Activated effector memory CD4-positive, alpha-beta T cell treated with anti-CD3 and anti-CD28 coated beads, Interleukin-2, amount 50 U/mL, for 16 hours (primary cell): ENCODE measurements around the gene MYL10.
A peak's percentile ranks its signal among the peaks of the same experiment; 100 is the strongest.
"Not testable (repeated sequence)": the region's sequence is repeated elsewhere in the genome, so short reads cannot be mapped to it uniquely, and the experiment has no call there.

Source experiments
- DNase-seq: peaks from one replicate; pipeline ENCODE4 v3.0.0-alpha.2; 2020

MYL10 gene

DNA sequence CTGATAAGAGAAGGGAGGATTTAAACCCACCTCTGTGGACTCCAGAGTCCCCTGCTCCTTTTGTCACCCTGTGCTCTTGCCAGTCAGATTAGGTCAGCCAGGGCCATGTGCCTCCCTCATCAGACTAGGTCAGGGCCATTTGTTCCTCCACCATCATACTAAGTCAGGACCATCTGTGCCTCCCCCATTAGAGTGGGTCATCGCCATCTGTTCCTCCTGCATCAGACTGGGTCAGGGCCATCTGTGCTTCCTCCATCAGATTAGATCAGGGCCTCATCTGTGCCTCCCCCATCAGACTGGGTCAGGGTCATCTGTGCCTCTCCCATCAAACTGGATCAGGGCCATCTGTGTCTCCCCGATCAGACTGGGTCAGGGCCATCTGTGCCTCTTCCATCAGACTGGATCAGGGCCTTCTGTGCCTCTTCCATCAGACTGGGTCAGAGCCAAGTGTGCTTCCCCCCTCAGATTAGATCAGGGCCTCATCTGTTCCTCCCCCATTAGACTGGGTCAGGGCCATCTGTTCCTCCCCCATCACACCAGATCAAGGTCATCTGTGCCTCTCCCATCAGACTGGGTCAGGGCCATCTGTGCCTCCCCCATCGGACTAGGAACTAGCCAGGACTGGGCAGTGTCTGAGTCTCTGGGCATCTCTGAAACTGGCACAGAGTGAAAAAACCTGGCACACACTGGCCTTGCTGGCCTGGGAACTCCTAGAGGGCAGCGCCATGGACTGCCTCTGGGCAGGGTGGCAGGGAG is 11.5 kb downstream of the MYL10 start:
- DNase-seq = no peak

DNA sequence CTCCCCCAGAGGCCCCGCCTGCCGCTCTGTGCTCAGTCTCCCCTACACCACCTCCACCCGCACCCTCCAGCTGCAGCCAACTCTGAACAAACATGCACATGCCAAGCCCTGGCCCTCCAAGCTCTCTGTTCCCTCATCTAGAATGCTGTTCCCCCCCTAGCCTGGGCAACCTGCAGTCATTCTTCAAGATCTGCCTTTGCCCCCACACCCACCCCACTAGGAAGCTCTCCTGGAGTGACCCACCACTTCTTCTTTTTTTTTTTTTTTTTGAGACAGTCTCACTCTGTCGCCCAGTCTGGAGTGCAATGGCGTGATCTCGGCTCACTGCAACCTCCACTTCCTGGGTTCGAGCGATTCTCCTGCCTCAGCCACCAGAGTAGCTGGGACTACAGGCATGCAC is 13.7 kb downstream of the MYL10 start:
- DNase-seq = no peak

DNA sequence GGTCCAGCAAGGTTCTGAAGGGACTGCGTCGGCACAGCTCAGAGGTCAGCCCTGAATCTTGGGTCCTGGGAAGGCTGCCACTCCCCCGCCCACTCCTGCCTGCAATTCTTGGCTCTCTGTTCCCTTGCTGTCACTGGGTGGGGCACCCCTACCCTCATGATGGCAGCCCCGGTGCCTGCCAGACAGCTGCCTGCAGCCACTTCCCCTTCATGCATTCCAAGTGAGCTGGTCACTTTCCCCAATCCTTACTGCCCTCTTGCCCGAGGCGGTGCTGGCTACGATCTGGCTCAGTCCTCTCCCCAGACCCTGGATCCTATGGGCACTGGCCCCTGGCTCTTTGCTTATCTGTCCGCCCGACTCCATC is 14.2 kb downstream of the MYL10 start:
- no peak for DNase-seq

DNA sequence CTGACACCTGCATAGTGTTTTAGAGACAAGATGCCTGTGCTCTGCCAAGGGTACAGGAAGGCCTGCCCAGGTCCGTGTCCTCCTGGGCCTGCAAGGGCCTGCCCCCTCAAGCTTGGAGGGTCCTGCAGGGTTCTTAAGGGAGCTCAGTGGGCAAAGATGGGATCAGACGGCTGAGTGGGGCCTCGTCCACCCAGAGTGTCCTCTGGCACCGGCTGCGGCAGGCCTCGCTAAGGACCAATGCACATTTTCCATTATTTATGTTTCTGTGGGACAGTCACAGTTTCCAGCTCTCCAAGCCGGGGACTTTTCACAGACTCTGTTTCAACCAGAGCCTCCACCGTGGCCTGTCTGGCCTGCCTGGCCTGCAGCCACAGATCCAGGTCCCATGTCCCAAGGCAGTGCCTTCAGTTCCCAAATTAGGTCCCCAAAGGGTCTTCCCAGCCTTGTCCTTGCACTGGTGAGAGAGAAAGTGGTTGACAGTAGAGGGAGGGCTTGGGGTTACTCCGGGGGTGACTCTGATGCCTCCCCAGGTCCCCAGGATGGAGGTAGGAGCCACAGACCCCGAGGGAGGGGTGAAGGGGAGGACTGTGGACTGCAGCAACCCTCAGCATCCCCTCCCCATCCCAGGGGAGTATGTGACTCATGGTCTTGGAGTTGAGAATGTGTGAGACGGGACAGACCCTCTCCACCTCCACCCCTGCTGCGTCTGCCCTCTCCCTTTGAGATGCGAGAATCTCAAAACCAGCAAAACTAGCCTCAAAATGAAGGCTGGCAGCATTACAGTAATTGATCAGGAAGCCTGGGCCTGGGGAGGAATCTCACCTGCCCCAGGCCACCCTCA is 14.8 kb downstream of the MYL10 start:
- DNase-seq = no peak

GRCh38 chr7:101612885-101613515 is 16.1 kb downstream of the MYL10 start:
- no peak for DNase-seq

DNA sequence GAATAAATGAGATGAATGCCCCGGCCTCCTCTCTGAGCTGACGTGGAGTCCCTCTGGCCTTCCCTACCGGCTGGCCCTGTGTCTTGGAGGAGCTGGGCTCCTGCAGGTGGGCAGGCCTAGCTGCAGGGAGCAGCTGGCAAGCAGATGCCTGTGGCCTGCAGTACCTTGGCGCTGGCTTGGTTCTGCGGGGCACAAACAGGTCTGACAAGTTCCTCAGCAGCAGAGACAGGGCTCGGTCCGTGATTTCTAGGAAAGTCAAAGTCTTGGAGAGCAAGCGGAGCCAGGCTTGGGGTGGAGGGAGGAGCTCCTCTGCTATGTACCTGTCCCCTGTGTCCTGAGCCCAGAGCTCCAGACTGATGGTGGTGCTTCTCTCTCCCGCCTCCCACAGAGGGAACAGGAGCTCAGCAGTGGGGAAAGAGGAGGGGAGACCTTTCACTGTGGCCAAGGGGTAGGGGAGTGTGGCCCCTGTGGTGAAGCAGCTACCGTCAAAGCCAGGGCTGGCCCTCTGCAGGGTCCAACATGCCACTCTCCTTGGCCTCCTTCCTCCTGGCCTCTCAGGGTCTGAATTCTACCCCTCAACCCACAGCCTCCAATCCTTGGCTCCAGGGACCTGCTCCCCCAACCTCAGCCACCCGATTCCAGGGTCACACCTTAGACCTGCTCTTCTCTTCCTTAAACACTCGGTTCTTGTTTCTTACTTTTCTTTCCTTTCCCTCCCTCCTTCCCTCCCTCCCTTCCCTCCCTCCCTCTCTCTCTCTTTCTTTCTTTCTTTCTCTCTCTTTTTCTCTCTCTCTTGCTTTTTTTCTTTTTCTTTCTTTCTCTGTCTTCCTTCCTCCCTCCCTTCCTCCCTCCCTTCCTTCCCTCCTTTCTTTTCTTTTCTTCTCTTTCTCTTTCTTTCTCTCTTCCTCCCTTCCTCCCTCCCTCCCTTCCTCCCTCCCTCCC is 20.1 kb downstream of the MYL10 start:
- DNase-seq = no peak

DNA sequence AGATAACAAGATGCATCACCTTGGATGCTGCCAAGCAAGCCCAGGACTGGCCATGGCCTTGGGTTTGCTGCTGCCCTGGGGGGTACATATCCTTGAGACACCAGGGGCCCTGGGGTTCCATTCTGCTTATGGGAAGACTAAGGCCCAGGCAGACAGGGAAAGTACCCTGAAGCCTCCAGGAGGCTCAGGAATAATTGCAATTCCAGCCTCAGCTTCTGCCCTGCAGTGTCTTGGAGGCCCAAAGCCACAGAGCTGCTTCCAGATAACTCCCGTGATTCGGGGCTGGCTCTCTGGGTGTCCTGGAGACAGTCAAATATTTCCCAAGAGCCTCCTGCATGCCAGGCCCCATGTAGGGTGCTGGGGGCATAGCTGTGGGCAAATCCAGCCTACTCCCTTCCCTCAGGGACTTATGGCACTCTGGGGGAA is 22.6 kb downstream of the MYL10 start:
- DNase-seq = no peak

DNA sequence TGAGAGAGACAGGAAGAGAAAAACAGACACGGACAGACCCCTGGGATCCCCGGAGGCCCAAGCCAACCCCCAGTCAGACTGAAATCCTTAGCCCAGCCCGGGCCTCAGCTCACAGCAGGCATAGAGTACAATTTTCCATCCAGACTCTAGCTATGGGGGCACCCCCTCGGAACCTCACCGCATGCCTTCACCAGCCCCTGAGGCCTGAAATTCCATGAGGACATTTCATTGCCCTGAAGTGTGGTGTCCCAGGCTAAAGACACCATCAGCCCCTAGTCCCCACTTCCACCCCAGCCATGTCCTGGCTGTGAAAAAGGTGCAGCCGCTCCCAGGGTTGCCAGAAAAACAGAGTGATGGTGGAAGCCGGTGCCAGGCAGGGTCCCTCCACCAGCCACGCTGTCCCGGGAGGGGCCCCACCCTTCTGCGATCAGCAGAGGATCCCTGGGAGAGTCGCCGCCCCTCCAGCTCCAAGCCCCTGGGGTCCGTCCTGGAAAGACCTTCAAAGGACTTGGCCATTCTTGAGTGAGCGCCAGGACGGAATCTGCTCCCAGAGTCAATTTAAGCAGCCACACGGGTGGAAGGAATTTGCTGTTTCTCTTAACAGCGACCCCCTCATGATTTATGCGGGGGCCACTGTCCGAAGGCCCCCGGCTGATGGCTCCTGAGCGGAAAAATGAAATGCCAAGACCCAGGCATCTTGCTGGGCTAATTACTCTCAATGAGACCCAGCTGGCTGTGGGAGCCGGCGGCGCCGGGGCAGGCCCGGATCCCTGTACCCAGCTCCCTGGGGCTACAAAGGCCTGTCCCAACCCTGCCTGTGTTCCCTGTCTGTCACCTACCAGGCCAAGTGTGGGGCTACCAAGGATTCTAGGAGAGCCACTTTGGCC is 23.2 kb downstream of the MYL10 start:
- DNase-seq = no peak

GRCh38 chr7:101604934-101605332 is 24.2 kb downstream of the MYL10 start:
- DNase-seq = not testable (repeated sequence)

DNA sequence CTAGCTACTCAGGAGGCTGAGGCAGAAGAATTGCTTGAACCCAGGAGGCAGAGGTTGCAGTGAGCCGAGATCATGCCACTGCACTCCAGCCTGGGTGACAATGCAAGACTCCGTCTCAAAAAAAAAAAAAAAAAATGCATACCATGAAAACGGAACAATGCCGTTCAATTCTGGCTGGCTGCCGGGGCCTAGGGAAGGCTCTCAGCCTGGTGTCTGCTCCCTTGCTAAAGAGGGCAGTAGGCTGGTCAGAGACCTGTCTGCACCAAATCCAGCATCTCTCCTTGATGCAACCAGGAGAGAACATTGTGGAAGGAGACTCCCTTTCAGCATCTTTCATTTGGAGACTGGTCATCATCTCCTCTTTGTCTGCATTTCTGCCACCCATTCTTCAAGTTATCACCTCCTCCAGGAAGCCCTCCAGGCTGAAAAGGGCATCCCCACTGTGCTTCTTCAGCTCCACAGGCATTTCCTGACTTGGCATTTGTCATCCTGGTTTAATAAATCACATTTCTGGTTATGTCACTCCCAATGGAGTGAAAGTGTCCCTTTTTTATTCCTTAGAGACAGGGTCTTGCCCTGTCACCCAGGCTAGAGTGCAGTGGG is 24.7 kb downstream of the MYL10 start:
- DNase-seq = no peak

GRCh38 chr7:101602484-101603241 is 26.4 kb downstream of the MYL10 start:
- DNase-seq = peak; percentile 83

GRCh38 chr7:101602082-101602481 is 27.0 kb downstream of the MYL10 start:
- DNase-seq = no peak

- no peak for DNase-seq
Measured at GRCh38 chr7:101599787-101600186, 29.3 kb downstream of the MYL10 start.

- no peak for DNase-seq
Measured at GRCh38 chr7:101598986-101599771, 29.9 kb downstream of the MYL10 start.

DNA sequence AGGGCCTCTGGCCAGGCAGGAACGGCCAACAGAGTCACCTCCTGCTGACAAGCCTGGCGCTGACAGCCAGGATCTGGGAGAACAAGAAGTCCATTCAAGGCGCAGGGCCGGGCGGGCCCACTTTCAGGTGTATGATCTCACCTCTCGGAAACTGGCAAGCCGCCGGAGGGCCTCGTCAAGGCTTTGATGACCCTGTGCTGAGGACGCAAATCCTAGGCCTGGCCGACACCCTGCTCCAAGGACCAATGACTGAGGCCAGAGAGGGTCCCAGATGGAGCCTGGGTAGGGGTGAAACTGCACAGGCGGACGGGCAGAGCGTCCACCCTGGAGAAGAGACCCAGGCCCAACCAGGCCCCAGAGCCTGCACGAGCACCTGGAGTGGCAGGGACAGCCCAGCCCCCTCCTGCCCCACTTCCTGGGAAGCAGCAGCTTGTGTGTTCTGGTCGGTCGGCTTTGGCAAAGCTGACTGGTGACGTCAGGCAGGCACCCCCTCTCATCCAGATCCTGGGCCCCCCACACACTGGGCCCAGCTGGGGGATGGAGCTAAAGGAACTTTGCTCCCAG is 30.6 kb downstream of the MYL10 start:
- DNase-seq = no peak

- peak; percentile 28 for DNase-seq
Measured at GRCh38 chr7:101597941-101598340, 31.2 kb downstream of the MYL10 start.

- DNase-seq = no peak
Measured at GRCh38 chr7:101596898-101597297, 32.2 kb downstream of the MYL10 start.

DNA sequence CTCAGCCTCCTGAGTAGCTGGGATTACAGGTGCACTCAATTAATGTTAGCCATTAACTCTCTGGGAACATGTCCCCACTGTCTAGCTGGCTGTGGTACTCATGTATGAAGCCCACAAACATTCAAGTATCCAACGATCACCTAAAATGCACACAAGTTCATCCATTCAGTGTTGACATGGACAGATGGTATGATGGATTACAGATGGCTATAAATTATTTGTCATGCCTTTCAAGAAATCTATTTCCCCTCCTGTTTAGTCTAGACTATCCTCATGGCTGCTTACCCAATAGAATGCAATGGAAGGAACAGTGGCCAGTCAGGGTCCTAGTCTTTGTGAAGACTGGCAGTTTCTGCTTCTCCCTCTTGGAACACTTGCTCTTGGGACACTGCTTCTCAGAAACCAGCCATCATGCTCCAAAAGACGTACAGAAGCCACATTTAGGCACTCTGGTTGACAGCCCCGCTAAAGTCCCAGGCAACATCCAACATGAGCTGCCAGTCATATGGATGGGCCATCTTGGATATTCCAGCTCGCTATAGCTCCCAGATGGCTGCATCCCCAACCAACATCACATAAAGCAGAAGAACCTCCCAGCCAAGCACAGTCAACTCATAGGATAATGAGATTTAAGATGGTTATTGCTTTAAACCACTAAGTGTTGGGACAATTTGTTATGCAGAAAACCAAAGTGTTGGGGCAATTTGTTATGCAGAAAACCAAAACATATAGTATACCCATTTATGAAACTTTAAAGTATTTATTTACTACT is 33.1 kb downstream of the MYL10 start:
- DNase-seq = no peak
